ENCODE data around the gene PI16.

Gene PI16

DNA sequence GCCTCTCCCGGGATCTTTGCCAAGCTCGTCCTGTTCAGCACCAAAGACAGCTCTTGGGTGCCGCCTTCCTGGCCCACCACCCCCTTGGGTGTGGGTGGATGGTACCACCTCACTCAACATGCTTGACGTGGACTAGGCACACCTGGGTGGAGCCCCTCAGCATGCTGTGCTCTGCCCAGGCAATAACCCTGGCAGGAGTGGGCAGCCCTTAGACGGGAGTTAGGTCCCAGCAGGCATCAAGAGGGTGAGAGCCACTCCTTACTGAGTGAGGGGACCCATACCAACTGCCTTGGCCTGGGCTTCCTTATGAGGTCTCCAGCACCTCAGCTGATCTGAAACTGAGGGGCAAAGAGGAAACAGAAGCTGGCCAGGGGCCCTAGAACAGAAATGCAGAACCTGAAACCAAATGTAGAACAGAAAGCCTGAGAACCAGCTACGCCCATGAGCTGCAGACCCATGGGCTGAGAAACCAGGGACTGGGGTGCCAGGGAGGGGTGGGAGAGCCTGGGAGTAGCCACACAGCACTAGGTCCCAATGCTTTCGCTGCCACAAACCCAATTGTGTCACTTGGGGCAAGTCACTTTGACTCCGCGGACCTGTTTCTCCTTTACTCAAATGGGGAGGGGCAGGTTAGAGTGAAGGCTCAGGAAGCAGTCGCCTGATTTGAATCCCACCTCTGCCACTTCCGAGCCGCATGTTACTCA lies 53.0 kb downstream of the PI16 start:
- TF ChIP-seq, protein P1, sequence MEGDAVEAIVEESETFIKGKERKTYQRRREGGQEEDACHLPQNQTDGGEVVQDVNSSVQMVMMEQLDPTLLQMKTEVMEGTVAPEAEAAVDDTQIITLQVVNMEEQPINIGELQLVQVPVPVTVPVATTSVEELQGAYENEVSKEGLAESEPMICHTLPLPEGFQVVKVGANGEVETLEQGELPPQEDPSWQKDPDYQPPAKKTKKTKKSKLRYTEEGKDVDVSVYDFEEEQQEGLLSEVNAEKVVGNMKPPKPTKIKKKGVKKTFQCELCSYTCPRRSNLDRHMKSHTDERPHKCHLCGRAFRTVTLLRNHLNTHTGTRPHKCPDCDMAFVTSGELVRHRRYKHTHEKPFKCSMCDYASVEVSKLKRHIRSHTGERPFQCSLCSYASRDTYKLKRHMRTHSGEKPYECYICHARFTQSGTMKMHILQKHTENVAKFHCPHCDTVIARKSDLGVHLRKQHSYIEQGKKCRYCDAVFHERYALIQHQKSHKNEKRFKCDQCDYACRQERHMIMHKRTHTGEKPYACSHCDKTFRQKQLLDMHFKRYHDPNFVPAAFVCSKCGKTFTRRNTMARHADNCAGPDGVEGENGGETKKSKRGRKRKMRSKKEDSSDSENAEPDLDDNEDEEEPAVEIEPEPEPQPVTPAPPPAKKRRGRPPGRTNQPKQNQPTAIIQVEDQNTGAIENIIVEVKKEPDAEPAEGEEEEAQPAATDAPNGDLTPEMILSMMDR (IDR thresholded peaks at IDR 0.05; ENCODE audit: low read depth, low read length) = no peak

DNA sequence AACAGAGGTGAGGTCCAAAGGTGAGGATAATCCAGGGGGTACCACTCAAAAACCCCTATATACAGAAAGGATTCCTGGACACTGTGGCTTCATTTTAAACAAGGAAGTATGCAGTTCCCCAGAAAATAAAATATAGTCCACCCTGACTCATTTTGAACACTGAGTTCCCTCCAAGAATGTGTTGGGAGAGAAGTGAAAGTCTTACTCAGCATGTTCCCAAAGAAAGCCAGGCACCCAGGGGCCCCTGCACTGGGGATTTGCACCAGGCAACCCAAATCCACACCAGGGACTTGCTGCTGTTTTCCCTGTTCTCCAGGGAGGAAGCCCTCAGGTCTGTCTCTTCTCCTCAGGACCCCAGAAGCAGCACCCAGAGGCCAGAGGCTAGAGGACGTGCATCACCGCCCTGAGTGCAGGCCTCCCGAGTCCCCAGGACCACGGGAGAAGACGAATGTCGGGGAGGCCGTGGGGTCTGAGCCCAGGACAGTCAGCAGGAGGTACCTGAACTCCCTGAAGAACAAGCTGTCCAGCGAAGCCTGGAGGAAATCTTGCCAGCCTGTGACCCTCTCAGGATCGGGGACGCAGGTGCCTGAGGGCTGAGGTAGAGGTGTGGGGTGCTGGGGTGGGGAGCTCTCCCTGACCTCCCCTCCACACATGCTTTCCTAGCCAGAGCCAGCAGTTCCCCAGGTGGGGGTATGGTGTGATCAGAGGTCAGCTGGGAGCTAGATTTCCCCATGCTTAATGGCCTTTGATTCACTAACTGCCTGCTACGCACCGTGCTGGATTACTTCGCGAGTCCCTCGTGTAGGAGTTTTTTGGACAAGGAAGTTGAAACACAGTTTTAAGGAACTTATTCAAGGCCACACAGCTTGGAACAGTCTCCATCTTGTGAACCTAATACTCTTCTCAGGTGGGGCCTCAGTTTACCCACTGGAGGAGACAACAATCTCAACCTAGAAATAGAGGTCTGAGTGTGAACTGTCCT lies 54.2 kb downstream of the PI16 start:
- no peak overlapping the region for H3K4me3 ChIP-seq (replicated peaks in 1 of 2; ENCODE audit: low read depth in 2 of 2, low read length in 2 of 2)
- TF ChIP-seq, protein P1 (IDR thresholded peaks at IDR 0.05; ENCODE audit: low read depth, low read length) = no peak
- DNase-seq (ENCODE audit: low read depth in 2 of 2) = no peak

More for the DNA sequence above, 53.0 kb downstream of the PI16 start:
- H3K4me3 ChIP-seq (replicated peaks in 1 of 2; ENCODE audit: low read depth in 2 of 2, low read length in 2 of 2) = no peak overlapping the region
- DNase-seq (ENCODE audit: low read depth in 2 of 2) = no peak

DNA sequence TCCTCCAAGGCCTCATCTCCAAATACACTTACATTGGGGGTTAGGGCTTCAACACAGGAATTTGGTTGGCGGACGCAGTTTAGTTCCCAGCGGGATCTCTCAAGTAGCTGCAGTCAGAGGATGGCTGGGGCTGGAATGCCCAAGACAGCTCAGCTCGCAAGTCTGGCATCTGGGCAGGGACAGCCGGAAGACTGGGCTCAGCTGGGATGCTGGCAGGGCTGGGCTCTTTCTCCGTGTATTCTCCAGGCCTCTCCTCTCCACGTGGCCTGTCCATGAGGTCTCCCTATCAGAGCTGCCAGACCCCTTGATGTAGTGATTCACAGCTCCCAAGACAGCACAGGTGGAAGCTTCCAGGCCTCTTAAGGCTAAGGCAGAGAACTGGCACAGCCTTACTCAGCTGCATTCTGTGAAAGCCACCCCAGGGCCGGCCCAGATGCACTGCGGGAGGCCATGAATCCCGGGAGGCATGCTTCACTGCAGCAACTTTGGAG lies 55.9 kb downstream of the PI16 start:
- H3K4me3 ChIP-seq (replicated peaks in 1 of 2; ENCODE audit: low read depth in 2 of 2, low read length in 2 of 2) = no peak overlapping the region
- TF ChIP-seq, protein P1 (IDR thresholded peaks at IDR 0.05; ENCODE audit: low read depth, low read length) = no peak
- DNase-seq (ENCODE audit: low read depth in 2 of 2) = no peak

DNA sequence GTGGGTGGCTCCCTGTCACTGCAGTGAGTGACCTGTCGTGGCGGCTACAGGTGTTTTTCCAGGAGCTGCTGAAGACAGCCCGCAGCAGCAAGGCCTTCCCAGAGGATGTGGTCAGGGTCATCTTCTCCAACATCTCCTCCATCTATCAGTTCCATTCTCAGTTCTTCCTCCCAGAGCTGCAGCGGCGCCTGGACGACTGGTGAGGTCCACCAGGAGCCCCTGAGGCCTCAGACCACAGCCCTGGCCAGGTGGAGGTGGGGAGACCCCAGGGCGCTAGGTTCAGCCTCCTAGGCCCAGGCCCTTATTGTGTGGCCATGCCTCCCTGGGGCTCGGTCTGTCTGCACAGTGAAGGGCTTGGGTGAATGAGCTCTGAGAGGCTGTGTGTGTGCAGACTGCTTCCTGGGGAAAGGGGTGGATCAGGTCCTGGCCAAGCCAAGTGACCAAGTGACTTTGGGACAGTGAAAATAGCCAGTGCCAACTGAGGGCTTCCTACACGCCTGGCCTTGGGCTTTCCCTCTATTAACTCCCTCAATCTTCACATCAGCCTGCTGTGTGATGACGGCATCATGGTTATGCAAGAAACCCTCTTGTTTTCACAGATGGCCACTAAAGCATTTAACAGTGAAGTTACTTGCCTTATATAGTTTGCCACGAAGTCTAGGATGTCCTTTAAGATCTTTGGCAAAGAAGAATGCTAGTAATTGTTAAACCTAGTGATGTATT lies 57.3 kb downstream of the PI16 start:
- peak; percentile 53 to 83 for DNase-seq (ENCODE audit: low read depth in 2 of 2)
- TF ChIP-seq, protein P1 (IDR thresholded peaks at IDR 0.05; ENCODE audit: low read depth, low read length) = no peak
- H3K4me3 ChIP-seq (replicated peaks in 1 of 2; ENCODE audit: low read depth in 2 of 2, low read length in 2 of 2) = no peak overlapping the region

DNA sequence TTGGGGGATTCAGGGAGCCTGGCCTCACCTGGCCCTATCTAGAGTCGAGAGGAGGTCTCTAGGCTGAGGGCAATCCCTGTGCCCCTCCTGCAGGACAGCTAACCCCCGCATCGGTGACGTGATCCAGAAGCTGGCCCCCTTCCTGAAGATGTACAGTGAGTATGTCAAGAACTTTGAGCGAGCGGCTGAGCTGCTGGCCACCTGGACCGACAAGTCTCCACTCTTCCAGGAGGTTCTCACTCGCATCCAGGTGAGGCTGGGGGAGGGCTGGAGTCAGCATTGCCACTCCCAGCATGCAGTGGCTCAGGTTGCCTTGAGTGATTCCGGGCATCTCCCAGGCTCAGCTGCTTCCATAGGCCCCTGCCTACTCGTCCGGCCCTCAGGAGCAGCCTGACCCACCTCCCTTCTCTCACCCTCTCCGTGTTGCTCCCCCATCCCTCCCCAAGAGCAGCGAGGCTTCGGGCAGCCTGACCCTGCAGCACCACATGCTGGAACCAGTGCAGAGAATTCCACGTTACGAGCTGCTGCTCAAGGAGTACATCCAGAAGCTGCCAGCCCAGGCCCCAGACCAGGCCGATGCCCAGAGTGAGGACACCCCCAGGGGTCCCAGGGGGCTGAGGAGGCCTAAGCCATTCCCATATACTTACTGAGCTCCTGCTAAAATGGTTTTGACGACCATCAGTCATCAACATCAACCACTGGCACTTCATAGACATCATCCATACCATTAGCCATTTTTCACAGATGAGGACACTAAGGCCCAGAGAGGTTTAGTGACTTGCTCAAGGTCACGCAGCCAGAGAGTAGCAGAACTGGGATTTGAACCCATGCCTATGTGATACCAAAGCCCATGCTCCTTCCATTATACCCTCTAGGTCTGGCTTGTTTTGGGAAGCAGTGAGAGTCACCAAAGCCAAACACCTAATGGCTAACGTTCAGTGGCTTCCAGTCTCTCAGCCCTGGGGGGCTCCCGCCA lies 59.3 kb downstream of the PI16 start:
- no peak for DNase-seq (ENCODE audit: low read depth in 2 of 2)
- no peak overlapping the region for H3K4me3 ChIP-seq (replicated peaks in 1 of 2; ENCODE audit: low read depth in 2 of 2, low read length in 2 of 2)
- TF ChIP-seq, protein P1 (IDR thresholded peaks at IDR 0.05; ENCODE audit: low read depth, low read length) = no peak

Data from cardiac fibroblast (primary cell).